Retinal pigment epithelial cell (primary cell): ENCODE results near the gene INA.

Experiments used
- DNase-seq: peaks from one replicate; pipeline ENCODE4 v3.0.0-alpha.2; 2010; ENCODE audit warnings: low read depth
- H3K4me3 ChIP-seq: 2 replicates; pipeline ENCODE4 v1.5.1; 2011; ENCODE audit warnings: mild to moderate bottlenecking, low read length, control low read depth, moderate library complexity
- TF ChIP-seq, protein P1 (sequence below): conservative IDR thresholded peaks from 2 replicates; pipeline ENCODE4 v1.5.1; 2011; ENCODE audit warnings: low read depth, low read length, control low read depth, inconsistent platforms

The INA gene

DNA sequence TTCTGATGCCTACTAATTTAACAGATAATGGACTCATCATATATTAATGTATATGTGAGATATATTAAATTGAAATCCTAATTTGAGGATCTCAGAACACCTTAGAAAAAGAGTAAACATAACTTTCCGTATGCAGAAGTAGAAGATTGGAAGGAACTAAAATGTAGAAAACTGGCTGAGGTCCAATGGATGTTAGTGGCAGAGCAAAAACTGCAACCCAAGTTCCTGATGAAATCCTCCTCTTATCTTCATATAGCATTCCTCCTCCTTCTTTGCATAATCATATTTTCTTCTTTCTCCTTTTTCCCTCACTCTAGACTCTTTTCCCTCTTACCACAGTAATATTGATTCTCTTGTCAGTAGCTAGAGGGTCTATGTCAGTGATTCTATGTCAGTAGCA is 6.0 kb downstream of the INA start:
- no peak overlapping the region for H3K4me3 ChIP-seq
- DNase-seq: no peak
- TF ChIP-seq, protein P1, sequence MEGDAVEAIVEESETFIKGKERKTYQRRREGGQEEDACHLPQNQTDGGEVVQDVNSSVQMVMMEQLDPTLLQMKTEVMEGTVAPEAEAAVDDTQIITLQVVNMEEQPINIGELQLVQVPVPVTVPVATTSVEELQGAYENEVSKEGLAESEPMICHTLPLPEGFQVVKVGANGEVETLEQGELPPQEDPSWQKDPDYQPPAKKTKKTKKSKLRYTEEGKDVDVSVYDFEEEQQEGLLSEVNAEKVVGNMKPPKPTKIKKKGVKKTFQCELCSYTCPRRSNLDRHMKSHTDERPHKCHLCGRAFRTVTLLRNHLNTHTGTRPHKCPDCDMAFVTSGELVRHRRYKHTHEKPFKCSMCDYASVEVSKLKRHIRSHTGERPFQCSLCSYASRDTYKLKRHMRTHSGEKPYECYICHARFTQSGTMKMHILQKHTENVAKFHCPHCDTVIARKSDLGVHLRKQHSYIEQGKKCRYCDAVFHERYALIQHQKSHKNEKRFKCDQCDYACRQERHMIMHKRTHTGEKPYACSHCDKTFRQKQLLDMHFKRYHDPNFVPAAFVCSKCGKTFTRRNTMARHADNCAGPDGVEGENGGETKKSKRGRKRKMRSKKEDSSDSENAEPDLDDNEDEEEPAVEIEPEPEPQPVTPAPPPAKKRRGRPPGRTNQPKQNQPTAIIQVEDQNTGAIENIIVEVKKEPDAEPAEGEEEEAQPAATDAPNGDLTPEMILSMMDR: no peak

DNA sequence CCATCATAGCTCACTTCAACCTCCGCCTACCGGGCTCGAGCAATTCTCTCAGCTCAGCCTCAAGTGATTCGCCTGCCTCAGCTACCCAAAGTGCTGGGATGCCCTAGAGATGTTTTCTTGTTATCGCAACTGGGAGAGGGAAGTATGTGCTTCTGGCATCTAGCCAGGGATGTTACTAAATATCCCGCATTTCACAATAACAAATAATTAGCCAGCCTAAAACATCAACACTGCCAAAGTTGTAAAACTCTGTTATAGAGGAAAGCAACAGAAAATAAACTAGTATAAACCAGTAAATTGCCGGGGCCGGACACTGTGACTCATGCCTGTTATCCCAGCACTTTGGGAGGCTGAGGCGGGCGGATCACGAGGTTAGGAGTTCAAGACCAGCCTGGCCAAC is 7.2 kb downstream of the INA start:
- TF ChIP-seq, protein P1: no peak
- H3K4me3 ChIP-seq: no peak overlapping the region
- DNase-seq: no peak

DNA sequence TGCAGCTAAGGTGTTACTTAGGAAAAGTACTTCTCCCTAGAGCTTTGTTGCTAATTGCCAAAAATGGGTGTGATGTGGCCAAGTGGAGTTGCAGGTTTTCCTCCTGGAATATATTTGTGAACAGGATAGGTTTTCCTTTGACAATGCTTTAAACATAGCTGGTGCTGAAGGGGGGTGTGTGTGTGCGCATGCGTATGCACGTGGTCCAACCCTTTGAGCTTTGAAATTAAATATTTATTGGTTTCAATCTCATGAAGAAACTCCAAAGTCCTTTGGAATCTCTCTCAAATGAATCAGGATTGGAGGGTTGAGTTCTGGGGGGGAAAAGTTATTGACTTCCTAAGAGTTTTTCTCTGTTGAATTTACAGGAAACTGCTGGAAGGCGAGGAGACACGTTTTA is 11.1 kb downstream of the INA start:
- TF ChIP-seq, protein P1: no peak
- no peak for DNase-seq
- no peak overlapping the region for H3K4me3 ChIP-seq

DNA sequence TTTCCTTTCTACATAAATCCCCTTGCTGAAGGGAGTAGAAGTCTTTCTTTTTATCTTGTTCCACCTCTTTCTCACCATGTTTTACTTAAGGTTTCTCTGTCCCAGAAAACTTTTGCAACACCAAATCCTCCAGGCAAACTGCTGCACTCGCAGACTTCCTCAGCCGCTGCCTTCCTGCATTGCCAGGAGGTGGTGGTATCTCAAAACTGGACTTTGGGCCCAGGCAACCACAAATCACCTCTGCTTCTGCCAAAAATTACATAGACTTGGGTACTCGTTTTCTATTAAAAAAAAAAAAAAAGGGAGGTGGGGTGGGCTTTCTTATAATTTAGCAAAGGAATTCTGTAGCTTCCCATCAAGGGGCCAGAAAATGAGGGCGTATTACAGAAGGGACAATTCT is 14.7 kb downstream of the INA start:
- TF ChIP-seq, protein P1: no peak
- no peak overlapping the region for H3K4me3 ChIP-seq
- DNase-seq: no peak

DNA sequence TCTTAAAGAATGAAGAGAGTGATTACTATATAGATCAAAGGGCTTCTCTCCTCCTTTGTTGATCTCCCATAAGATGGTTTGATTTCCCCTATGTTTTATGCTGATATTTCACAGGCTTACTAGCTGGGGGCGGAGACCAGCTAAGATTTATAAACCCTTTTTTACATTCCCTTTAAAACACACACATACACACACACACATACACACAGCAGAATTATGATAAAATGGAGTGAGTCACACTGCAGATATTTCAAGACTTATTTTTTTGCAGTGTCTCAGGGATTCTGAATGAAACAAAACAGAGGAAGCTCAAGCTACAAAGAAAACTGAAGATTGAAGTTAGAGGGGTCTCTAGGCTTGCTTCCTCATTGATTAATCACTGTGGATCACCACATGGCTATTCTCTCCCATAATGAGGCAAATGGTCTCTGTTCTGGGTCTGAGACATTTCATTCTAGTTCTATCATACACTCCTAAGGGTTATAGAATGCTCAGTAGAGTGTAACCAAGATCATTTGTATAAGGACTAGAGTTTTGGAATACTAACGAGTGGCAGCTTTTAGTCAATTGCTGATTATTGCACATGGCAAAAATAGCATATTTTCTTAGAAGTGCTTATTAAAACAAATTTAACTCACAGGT is 18.6 kb downstream of the INA start:
- TF ChIP-seq, protein P1: no peak
- DNase-seq: peak; percentile 69
- H3K4me3 ChIP-seq: no peak overlapping the region

DNA sequence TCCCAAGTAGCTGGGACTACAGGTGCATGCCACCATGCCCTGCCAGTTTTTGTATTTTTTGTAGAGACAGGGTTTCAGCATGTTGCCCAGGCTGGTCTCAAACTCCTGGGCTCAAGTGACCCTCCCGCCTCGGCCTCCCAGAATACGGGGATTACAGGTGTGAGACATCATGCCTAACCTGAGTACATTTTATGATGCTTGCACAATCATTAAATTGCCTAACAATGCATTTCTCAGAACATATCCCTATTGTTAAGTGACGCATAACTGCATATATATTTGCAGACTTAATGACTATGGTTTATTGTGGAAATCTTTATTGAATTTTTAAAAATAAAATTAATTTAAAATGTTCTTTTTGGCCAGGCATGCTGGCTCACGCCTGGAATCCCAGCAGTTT is 30.7 kb downstream of the INA start:
- TF ChIP-seq, protein P1: no peak
- DNase-seq: no peak
- H3K4me3 ChIP-seq: no peak overlapping the region

DNA sequence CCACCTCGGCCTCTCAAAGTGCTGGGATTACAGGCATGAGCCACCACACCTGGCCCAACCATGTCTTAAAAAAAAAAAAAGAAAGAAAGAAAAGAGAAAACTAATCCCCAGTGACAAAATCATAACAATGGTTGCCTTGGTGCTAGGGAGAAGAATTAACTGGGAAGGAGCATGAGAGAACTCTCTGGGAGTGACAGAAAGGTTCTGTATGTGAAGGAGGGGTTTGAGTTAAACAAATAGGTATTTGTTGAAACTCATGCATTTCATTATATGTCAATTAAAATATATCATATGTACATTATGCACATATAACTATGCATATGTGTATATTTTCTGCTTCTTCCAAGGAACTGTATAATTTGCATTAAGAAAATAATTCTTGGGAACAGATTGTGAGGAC is 33.3 kb downstream of the INA start:
- DNase-seq: no peak
- no peak overlapping the region for H3K4me3 ChIP-seq
- TF ChIP-seq, protein P1: no peak
